ENCODE results near the gene TTC34.

GRCh38 chr1:2606881-2607621, 194.4 kb downstream of the TTC34 start:
- no peak for TF ChIP-seq CTCF (IDR thresholded peaks at IDR 0.05)
- no peak for TF ChIP-seq POLR2AphosphoS5 (IDR thresholded peaks at IDR 0.05)
- no peak for TF ChIP-seq POLR2A (IDR thresholded peaks at IDR 0.05)
